ENCODE measurements around the gene SMIM32.

- TF ChIP-seq GABPA (IDR thresholded peaks at IDR 0.05; ENCODE audit: low read depth) (no peak), CTCF (IDR thresholded peaks at IDR 0.05; ENCODE audit: insufficient read depth, low read length) (no peak), REST (IDR thresholded peaks at IDR 0.05; ENCODE audit: insufficient replicate concordance, low read depth) (no peak), SPI1 (IDR thresholded peaks at IDR 0.05; ENCODE audit: borderline replicate concordance, low read depth) (no peak), POLR2AphosphoS5 (IDR thresholded peaks at IDR 0.05; ENCODE audit: low read depth) (no peak)
These were observed 51.4 kb downstream of the SMIM32 start for GRCh38 chr5:136141561-136141960.
